ENCODE data around the gene NTHL1.
A peak's percentile ranks its signal among the peaks of the same experiment; 100 is the strongest.

NTHL1 gene

GRCh38 chr16:2056681-2057407, 9.2 kb upstream of the NTHL1 start:
- H3K79me2 ChIP-seq (ENCODE audit: insufficient read depth, low read length), result no peaks in the 10 kb centered on the region
- H2AFZ ChIP-seq (ENCODE audit: low read depth, low read length), result no peak overlapping the region
- no peak overlapping the region for H3K9ac ChIP-seq (ENCODE audit: low read depth, low read length)
- no peak for TF ChIP-seq EZH2 (IDR thresholded peaks at IDR 0.05; ENCODE audit: borderline replicate concordance, low read depth, low read length, severe bottlenecking)
- TF ChIP-seq CTCF (IDR thresholded peaks at IDR 0.05; ENCODE audit: borderline replicate concordance, extremely low read depth, low read length, poor library complexity, severe bottlenecking), result peak; percentile 32
- no peak for DNase-seq
- H3K27ac ChIP-seq (ENCODE audit: low read length), result no peak overlapping the region
- no peaks in the 10 kb centered on the region for H3K4me1 ChIP-seq (ENCODE audit: insufficient read depth, low read length)
- H4K20me1 ChIP-seq (ENCODE audit: insufficient read depth, low read length), result peaks cover 7% of the 10 kb centered on the region; the same call in 1 of the 2 replicates
- H3K27me3 ChIP-seq (ENCODE audit: insufficient read depth, low read length, poor library complexity), result no peaks in the 10 kb centered on the region
- no peak overlapping the region for H3K4me2 ChIP-seq (ENCODE audit: insufficient read depth, low read length)
- no peak for ATAC-seq (ENCODE audit: insufficient read depth, low read depth)
- H3K9me3 ChIP-seq (ENCODE audit: insufficient read depth, low read length, severe bottlenecking), result no peaks in the 10 kb centered on the region
- H3K36me3 ChIP-seq (ENCODE audit: insufficient read depth, low read length), result peaks cover 72% of the 10 kb centered on the region
- H3K4me3 ChIP-seq (ENCODE audit: low read depth in 1 of 2, low read length in 2 of 2), result no peak overlapping the region

GRCh38 chr16:2056077-2056476, 8.4 kb upstream of the NTHL1 start:
- peaks cover 77% of the 10 kb centered on the region for H3K36me3 ChIP-seq (ENCODE audit: insufficient read depth, low read length)
- H3K4me1 ChIP-seq (ENCODE audit: insufficient read depth, low read length), result no peaks in the 10 kb centered on the region
- peaks cover 7% of the 10 kb centered on the region; the same call in 1 of the 2 replicates for H4K20me1 ChIP-seq (ENCODE audit: insufficient read depth, low read length)
- TF ChIP-seq EZH2 (IDR thresholded peaks at IDR 0.05; ENCODE audit: borderline replicate concordance, low read depth, low read length, severe bottlenecking) (no peak), CTCF (IDR thresholded peaks at IDR 0.05; ENCODE audit: borderline replicate concordance, extremely low read depth, low read length, poor library complexity, severe bottlenecking) (no peak)
- H2AFZ ChIP-seq (ENCODE audit: low read depth, low read length), result no peak overlapping the region
- no peaks in the 10 kb centered on the region for H3K79me2 ChIP-seq (ENCODE audit: insufficient read depth, low read length)
- H3K9me3 ChIP-seq (ENCODE audit: insufficient read depth, low read length, severe bottlenecking), result no peaks in the 10 kb centered on the region
- no peak overlapping the region for H3K4me3 ChIP-seq (ENCODE audit: low read depth in 1 of 2, low read length in 2 of 2)
- no peak overlapping the region for H3K9ac ChIP-seq (ENCODE audit: low read depth, low read length)
- ATAC-seq (ENCODE audit: insufficient read depth, low read depth) (no peak; the same call in 2 of the 3 replicates), DNase-seq (no peak)
- H3K27ac ChIP-seq (ENCODE audit: low read length), result no peak overlapping the region
- H3K4me2 ChIP-seq (ENCODE audit: insufficient read depth, low read length), result no peak overlapping the region
- no peaks in the 10 kb centered on the region for H3K27me3 ChIP-seq (ENCODE audit: insufficient read depth, low read length, poor library complexity)

- Histone ChIP-seq H3K79me2 (ENCODE audit: insufficient read depth, low read length) (no peaks in the 10 kb centered on the region), H3K9me3 (ENCODE audit: insufficient read depth, low read length, severe bottlenecking) (no peaks in the 10 kb centered on the region), H3K4me2 (ENCODE audit: insufficient read depth, low read length) (no peak overlapping the region), H2AFZ (ENCODE audit: low read depth, low read length) (no peak overlapping the region), H3K36me3 (ENCODE audit: insufficient read depth, low read length) (peaks cover 73% of the 10 kb centered on the region), H3K4me1 (ENCODE audit: insufficient read depth, low read length) (peaks cover 3% of the 10 kb centered on the region; the same call in 1 of the 2 replicates), H3K27me3 (ENCODE audit: insufficient read depth, low read length, poor library complexity) (no peaks in the 10 kb centered on the region), H3K4me3 (ENCODE audit: low read depth in 1 of 2, low read length in 2 of 2) (no peak overlapping the region), H3K9ac (ENCODE audit: low read depth, low read length) (no peak overlapping the region), H3K27ac (ENCODE audit: low read length) (no peak overlapping the region), H4K20me1 (ENCODE audit: insufficient read depth, low read length) (peaks cover 7% of the 10 kb centered on the region; the same call in 1 of the 2 replicates)
- ATAC-seq (ENCODE audit: insufficient read depth, low read depth) (no peak), DNase-seq (no peak)
- TF ChIP-seq CTCF (IDR thresholded peaks at IDR 0.05; ENCODE audit: borderline replicate concordance, extremely low read depth, low read length, poor library complexity, severe bottlenecking) (no peak), EZH2 (IDR thresholded peaks at IDR 0.05; ENCODE audit: borderline replicate concordance, low read depth, low read length, severe bottlenecking) (no peak)
These were observed 7.1 kb upstream of the NTHL1 start for GRCh38 chr16:2054543-2055245.

Measured in DND-41 (cell line).